H1 (cell line): Measurements from ENCODE around the gene BSPRY. TPM values are rescaled to one million over a fixed set of nuclear protein-coding genes. Genes with fewer than 3 reads are reported as not detected.
A peak's percentile ranks its signal among the peaks of the same experiment; 100 is the strongest.

Experiments
- CTCF ChIA-PET: fragments of 300-600 bp; sonication (Branson Sonifier 250); formaldehyde crosslinking; loops from one replicate; lab custom pipeline; 2021; ENCODE audit not compliant: partially characterized antibody; lab: Charles Lee
- POLR2A ChIA-PET: fragments of 300-600 bp; sonication (Branson Sonifier 250); formaldehyde crosslinking; loops from one replicate; lab custom pipeline; 2021; ENCODE audit warnings: inconsistent platforms; ENCODE audit not compliant: partially characterized antibody; lab: Charles Lee
- DNase-seq, 2 experiments: peaks; one replicate each; pipeline versions ENCODE4 v3.0.0 to v3.0.0-alpha.2; 2010 to 2022; ENCODE audit warnings: low spot score in 2 of 2, low read depth in 1 of 2, mixed read lengths in 1 of 2
- FAIRE-seq: peaks from 2 replicates; lab custom pipeline; 2011; peaks lifted over from hg19 to GRCh38; lab: Jason Lieb, UNC
- H2AFZ ChIP-seq: 2 replicates; pipeline ENCODE4 v1.8.1; 2012; ENCODE audit warnings: low read length, inconsistent platforms
- H2AK5ac ChIP-seq: 2 replicates; pipeline ENCODE4 v1.6.1; 2013; ENCODE audit warnings: low read depth, low read length
- H2BK120ac ChIP-seq: replicated peaks from 2 replicates; pipeline ENCODE3; 2013; ENCODE audit warnings: low read depth, low read length, inconsistent platforms
- H2BK12ac ChIP-seq: 2 replicates; pipeline ENCODE4 v1.6.1; 2013; ENCODE audit warnings: low read depth, low read length
- H2BK15ac ChIP-seq: 2 replicates; pipeline ENCODE4 v1.6.1; 2013; ENCODE audit warnings: low read length
- H2BK20ac ChIP-seq: 2 replicates; pipeline ENCODE4 v1.6.1; 2013; ENCODE audit warnings: low read length
- H2BK5ac ChIP-seq: 2 replicates; pipeline ENCODE4 v1.6.1; 2013; ENCODE audit warnings: low read depth, low read length
- H3K14ac ChIP-seq: 2 replicates; pipeline ENCODE4 v1.6.1; 2013; ENCODE audit warnings: inconsistent platforms; ENCODE audit not compliant: insufficient read length
- H3K18ac ChIP-seq: 2 replicates; pipeline ENCODE4 v1.6.1; 2013; ENCODE audit warnings: low read length; ENCODE audit errors: extremely low read depth
- H3K23ac ChIP-seq: 2 replicates; pipeline ENCODE4 v1.6.1; 2013; ENCODE audit warnings: inconsistent platforms; ENCODE audit not compliant: insufficient read length
- H3K23me2 ChIP-seq: 2 replicates; pipeline ENCODE4 v1.6.1; 2013; ENCODE audit warnings: low read depth, low read length
- H3K27ac ChIP-seq: 2 replicates; pipeline ENCODE4 v1.6.1; 2011; ENCODE audit warnings: low read depth, low read length, inconsistent platforms
- H3K27me3 ChIP-seq, 4 experiments: replicated peaks in 1 of 4; 1 replicate in 1 of 4; 2 replicates in 3 of 4; pipeline versions ENCODE4 v1.6.1 to v1.8.1; 2011 to 2013; ENCODE audit warnings: low read length in 3 of 4, mild to moderate bottlenecking in 3 of 4, inconsistent platforms in 2 of 4, mixed read lengths in 2 of 4, moderate library complexity in 1 of 4; ENCODE audit not compliant: control insufficient read depth in 3 of 4, insufficient read depth in 3 of 4; ENCODE audit errors: extremely low read depth in 1 of 4
- H3K36me3 ChIP-seq, 4 experiments: 2 replicates each; pipeline versions ENCODE4 v1.6.1 to v1.8.1; 2011 to 2013; ENCODE audit warnings: mild to moderate bottlenecking in 4 of 4, low read length in 3 of 4, moderate library complexity in 2 of 4, control low read depth in 1 of 4, inconsistent platforms in 1 of 4; ENCODE audit not compliant: insufficient read depth in 4 of 4, control insufficient read depth in 2 of 4
- H3K4ac ChIP-seq: replicated peaks from 2 replicates; pipeline ENCODE3; 2013; ENCODE audit warnings: low read length, low read depth, mixed read lengths, inconsistent platforms; ENCODE audit not compliant: insufficient read length
- H3K4me1 ChIP-seq, 4 experiments: replicated peaks in 1 of 4; 1 replicate in 1 of 4; 2 replicates in 3 of 4; pipeline versions ENCODE4 v1.6.1 to v1.8.1; 2011 to 2013; ENCODE audit warnings: low read length in 3 of 4, inconsistent platforms in 2 of 4, mixed read lengths in 1 of 4; ENCODE audit not compliant: insufficient read depth in 4 of 4, control insufficient read depth in 3 of 4
- H3K4me2 ChIP-seq, 2 experiments: 2 replicates each; pipeline versions ENCODE4 v1.6.1 to v1.8.1; 2011 to 2013; ENCODE audit warnings: low read depth in 2 of 2, low read length in 2 of 2, control low read depth in 1 of 2, inconsistent platforms in 1 of 2, mild to moderate bottlenecking in 1 of 2; ENCODE audit not compliant: insufficient read depth in 1 of 2
- H3K4me3 ChIP-seq, 4 experiments: fragments of 200-600, 300-600 bp in 1 of 4; sonication (generic), shearing (Covaris generic), sonication (Bioruptor Twin) in 1 of 4; 2 replicates each; pipeline versions ENCODE4 v1.5.1 to v1.8.1; 2011 to 2016; ENCODE audit warnings: low read length in 4 of 4, low read depth in 3 of 4, control low read depth in 2 of 4, inconsistent platforms in 2 of 4, mild to moderate bottlenecking in 2 of 4, mixed read lengths in 1 of 4, moderate library complexity in 1 of 4; ENCODE audit not compliant: insufficient read depth in 2 of 4; ENCODE audit errors: extremely low read depth in 1 of 4
- H3K56ac ChIP-seq: replicated peaks from 2 replicates; pipeline ENCODE3; 2013; ENCODE audit warnings: low read depth, mild to moderate bottlenecking, mixed read lengths, low read length, inconsistent platforms; ENCODE audit not compliant: insufficient read length
- H3K79me1 ChIP-seq: 2 replicates; pipeline ENCODE4 v1.6.1; 2013; ENCODE audit warnings: low read depth, low read length, control low read depth
- H3K79me2 ChIP-seq, 2 experiments: 2 replicates each; pipeline versions ENCODE4 v1.6.1 to v1.8.1; 2012 to 2013; ENCODE audit warnings: low read length in 2 of 2, mild to moderate bottlenecking in 2 of 2, inconsistent platforms in 1 of 2; ENCODE audit not compliant: insufficient read depth in 2 of 2, control insufficient read depth in 1 of 2
- H3K9ac ChIP-seq, 4 experiments: replicated peaks in 1 of 4; 1 replicate in 1 of 4; 2 replicates in 3 of 4; pipeline versions ENCODE4 v1.6.1 to v1.8.1; 2011 to 2013; ENCODE audit warnings: low read depth in 3 of 4, low read length in 3 of 4, control low read depth in 2 of 4, mild to moderate bottlenecking in 2 of 4, moderate library complexity in 2 of 4, inconsistent platforms in 1 of 4; ENCODE audit errors: extremely low read depth in 1 of 4
- H3K9me3 ChIP-seq, 2 experiments: 2 replicates each; pipeline versions ENCODE4 v1.6.1 to v1.8.1; 2012 to 2013; ENCODE audit warnings: mild to moderate bottlenecking in 2 of 2, moderate library complexity in 2 of 2, control low read depth in 1 of 2, inconsistent platforms in 1 of 2, low read depth in 1 of 2, low read length in 1 of 2, mixed read lengths in 1 of 2; ENCODE audit not compliant: insufficient read depth in 2 of 2
- H4K20me1 ChIP-seq, 2 experiments: replicated peaks in 1 of 2; 2 replicates each; pipeline versions ENCODE3 to v1.8.1; 2011 to 2013; ENCODE audit warnings: inconsistent platforms in 2 of 2, low read length in 2 of 2, mild to moderate bottlenecking in 1 of 2; ENCODE audit not compliant: insufficient read depth in 2 of 2, control insufficient read depth in 1 of 2
- H4K5ac ChIP-seq: 2 replicates; pipeline ENCODE4 v1.6.1; 2013; ENCODE audit warnings: low read length, low read depth, mixed read lengths, inconsistent platforms; ENCODE audit not compliant: insufficient read length
- H4K8ac ChIP-seq: 2 replicates; pipeline ENCODE4 v1.8.0; 2013; ENCODE audit warnings: mild to moderate bottlenecking, moderate library complexity, low read length, inconsistent platforms; ENCODE audit not compliant: insufficient read depth; ENCODE audit errors: extremely low read depth
- H4K91ac ChIP-seq: replicated peaks from 2 replicates; pipeline ENCODE3; 2013; ENCODE audit warnings: low read length, mixed read lengths, inconsistent platforms; ENCODE audit not compliant: insufficient read length
- ASH2L ChIP-seq: fragments of 200-600, 300-600 bp; sonication (generic); IDR thresholded peaks from one replicate; pipeline ENCODE4 v1.7.1; 2017; ENCODE audit warnings: low read length
- EZH2 ChIP-seq: fragments of 200-600 bp; sonication (generic); IDR thresholded peaks from 2 replicates; pipeline ENCODE4 v1.7.1; 2012; ENCODE audit warnings: low read depth, mild to moderate bottlenecking, moderate library complexity, low read length, inconsistent platforms; ENCODE audit not compliant: severe bottlenecking
- GABPA ChIP-seq: IDR thresholded peaks from 2 replicates; pipeline ENCODE4 v1.6.1; 2011; ENCODE audit warnings: mild to moderate bottlenecking, low read length, moderate library complexity, borderline replicate concordance; ENCODE audit not compliant: insufficient read depth
- SIX5 ChIP-seq: IDR thresholded peaks from 2 replicates; pipeline ENCODE4 v1.6.1; 2011; ENCODE audit warnings: mild to moderate bottlenecking, low read depth, low read length
- SRF ChIP-seq: IDR thresholded peaks from 2 replicates; pipeline ENCODE4 v1.6.1; 2011; ENCODE audit warnings: mild to moderate bottlenecking, low read depth, low read length, moderate library complexity
- TEAD4 ChIP-seq: IDR thresholded peaks from 2 replicates; pipeline ENCODE4 v1.6.1; 2012; ENCODE audit warnings: low read depth, low read length, inconsistent platforms, mixed read lengths
- WGBS, 2 experiments: shearing (Covaris generic) in 1 of 2; methylation state at CpG; one replicate each; pipeline versions ENCODE4 v1.1.6 to v1.1.7; 2013 to 2015; ENCODE audit warnings: low lambda C conversion rate in 2 of 2, mixed read lengths in 2 of 2, inconsistent platforms in 1 of 2, low coverage in 1 of 2, missing lambda C conversion rate in 1 of 2; ENCODE audit not compliant: insufficient replicate concordance in 2 of 2, insufficient coverage in 1 of 2, insufficient read length in 1 of 2; ENCODE audit errors: extremely low coverage in 1 of 2, missing lambda C conversion rate in 1 of 2; 5-methylcytosine and 5-hydroxymethylcytosine counted together
- polyA plus RNA-seq, 7 experiments: library from polyadenylated mRNA; depleted of rRNA in 3 of 7; stranded (reverse) in 5 of 7; unstranded in 2 of 7; fragments of >200 nt in 5 of 7; fragments of 200-250 nt in 2 of 7; gene quantifications; 1 replicate in 5 of 7; 2 replicates in 1 of 7; 4 replicates in 1 of 7; pipeline versions ENCODE4 v1.2.1 to v1.2.3, GENCODE V29; 2011 to 2013; ENCODE audit warnings: missing spikeins in 2 of 7, mixed read lengths in 2 of 7
- total RNA-seq: library from RNA; stranded (reverse); fragmentation: NEBNext Ultra II Directional; extraction: Animal tissue kit (Norgen Biotek cat#: 25700); gene quantifications from 2 replicates; pipeline ENCODE4 v1.2.1, GENCODE V29; 2021

The BSPRY gene
- total and polyA plus RNA-seq, 2 of the 8 experiments (the other 6 are each of a cell fraction or from before 2014, with no cell fraction given): 5.5 to 10.9 TPM

- POLR2A ChIA-PET: interaction anchor here (1.0 to 1.2 kb wide), 2 partner anchors 10 to 20 kb away, joined by 4 to 5 read pairs; partner anchors contain the start of gene WDR31
- H3K4me3 ChIP-seq: no peak overlapping the region
- no peaks in the 10 kb centered on the region for H3K9me3 ChIP-seq
- no peak overlapping the region for H2BK20ac ChIP-seq
- DNase-seq (no peak), FAIRE-seq (no peak)
- H4K8ac ChIP-seq: no peak overlapping the region; the same call in 1 of the 2 replicates
- H3K27ac ChIP-seq: no peak overlapping the region; the same call in 1 of the 2 replicates
- no peak overlapping the region for H3K14ac ChIP-seq
- H4K91ac ChIP-seq: no peak overlapping the region
- no peak overlapping the region for H2AK5ac ChIP-seq
- H2BK12ac ChIP-seq: no peak overlapping the region
- H3K4ac ChIP-seq: no peak overlapping the region
- no peaks in the 10 kb centered on the region; a peak in 1 of 7 replicates for H3K4me1 ChIP-seq
- no peak overlapping the region for H3K56ac ChIP-seq
- H3K36me3 ChIP-seq: no peaks in the 10 kb centered on the region
- H2AFZ ChIP-seq: no peak overlapping the region
- no peaks in the 10 kb centered on the region for H3K23me2 ChIP-seq
- no peak overlapping the region for H2BK15ac ChIP-seq
- H4K20me1 ChIP-seq: peaks cover 0 to 2% of the 10 kb centered on the region in 2 experiments
- H3K79me2 ChIP-seq: no peaks in the 10 kb centered on the region
- H3K79me1 ChIP-seq: no peaks in the 10 kb centered on the region; the same call in 1 of the 2 replicates
- peak overlapping the region in 1 of 2 experiments; percentile 28; a peak in 1 of 4 replicates for H3K4me2 ChIP-seq
- CTCF ChIA-PET: interaction anchor here (1.5 to 2.9 kb wide), 2 partner anchors 10 to 11 kb away, joined by 3 to 6 read pairs; no protein-coding TSS in a partner anchor
- 85% methylated on average over 14 of the region's 15 CpGs; no CpG with 5 or more reads in 1 of the 2 experiments for WGBS, 2 experiments
- no peak for TF ChIP-seq GABPA
- TF ChIP-seq TEAD4: no peak
- no peak for TF ChIP-seq SIX5
- no peak for TF ChIP-seq ASH2L
- TF ChIP-seq EZH2: no peak
- no peak for TF ChIP-seq SRF
- no peak overlapping the region for H2BK120ac ChIP-seq
- no peaks in the 10 kb centered on the region for H3K27me3 ChIP-seq
- H3K18ac ChIP-seq: no peak overlapping the region
- H4K5ac ChIP-seq: no peak overlapping the region
- no peak overlapping the region for H3K9ac ChIP-seq
- H2BK5ac ChIP-seq: no peak overlapping the region
- no peak overlapping the region for H3K23ac ChIP-seq
Measured at GRCh38 chr9:113360242-113360842, 11.0 kb downstream of the BSPRY start.
